Measurements from ENCODE around the gene PPA2. TPM values are rescaled to one million over a fixed set of nuclear protein-coding genes. Genes with fewer than 3 reads are reported as not detected.
A peak's percentile ranks its signal among the peaks of the same experiment; 100 is the strongest.

The PPA2 gene
- total RNA-seq, 6 donors from 2014 or later, result 40.9 to 106 (median 60.9) TPM

DNA sequence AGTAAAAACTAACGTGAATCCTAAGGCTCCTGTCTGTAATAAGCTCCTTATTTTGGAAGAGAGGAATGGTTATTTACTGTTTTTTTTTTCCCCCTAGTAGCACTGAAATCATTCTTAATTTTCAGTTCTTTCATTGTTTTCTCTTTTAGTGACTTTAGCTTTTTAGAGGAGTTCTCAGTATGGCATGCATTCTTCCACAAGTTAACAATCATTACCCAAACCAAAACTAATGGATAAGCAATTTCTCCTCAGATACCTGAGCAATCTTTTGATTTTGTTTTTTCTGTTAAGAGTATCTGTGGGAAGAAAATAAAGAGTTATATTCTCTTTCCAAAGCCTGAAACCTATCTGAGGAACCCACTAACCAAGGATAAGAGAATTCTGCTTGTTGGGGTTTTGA, 16.7 kb upstream of the PPA2 start:
- ATAC-seq (ENCODE audit: low FRiP score in 2 of 2), result no peak

DNA sequence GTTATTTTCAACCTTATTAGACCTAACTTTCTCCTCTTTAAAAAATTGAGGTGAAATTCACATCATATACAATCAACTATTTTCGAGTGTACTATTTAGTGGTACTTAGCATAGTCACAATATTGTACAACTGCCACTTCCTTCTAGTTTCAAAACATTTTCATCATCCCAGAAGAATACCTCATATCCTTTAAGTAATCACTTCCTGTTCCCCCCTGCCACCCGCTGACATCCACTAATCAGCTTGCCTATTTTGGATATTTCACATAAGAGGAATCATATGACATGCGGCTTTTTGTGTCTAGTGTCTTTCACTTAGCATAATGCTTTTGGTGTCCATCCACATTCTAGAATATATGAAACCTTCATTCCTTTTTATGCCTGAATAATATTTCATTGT, 10.0 kb upstream of the PPA2 start:
- no peaks in the 10 kb centered on the region for H3K27me3 ChIP-seq
- no peak for ATAC-seq (ENCODE audit: low FRiP score in 2 of 2)
- H3K9me3 ChIP-seq, result no peaks in the 10 kb centered on the region
- TF ChIP-seq POLR2AphosphoS5 (IDR thresholded peaks at IDR 0.05), result no peak
- TF ChIP-seq EP300 (IDR thresholded peaks at IDR 0.05), result no peak
- TF ChIP-seq POLR2A (IDR thresholded peaks at IDR 0.05), result no peak
- TF ChIP-seq, protein P1, sequence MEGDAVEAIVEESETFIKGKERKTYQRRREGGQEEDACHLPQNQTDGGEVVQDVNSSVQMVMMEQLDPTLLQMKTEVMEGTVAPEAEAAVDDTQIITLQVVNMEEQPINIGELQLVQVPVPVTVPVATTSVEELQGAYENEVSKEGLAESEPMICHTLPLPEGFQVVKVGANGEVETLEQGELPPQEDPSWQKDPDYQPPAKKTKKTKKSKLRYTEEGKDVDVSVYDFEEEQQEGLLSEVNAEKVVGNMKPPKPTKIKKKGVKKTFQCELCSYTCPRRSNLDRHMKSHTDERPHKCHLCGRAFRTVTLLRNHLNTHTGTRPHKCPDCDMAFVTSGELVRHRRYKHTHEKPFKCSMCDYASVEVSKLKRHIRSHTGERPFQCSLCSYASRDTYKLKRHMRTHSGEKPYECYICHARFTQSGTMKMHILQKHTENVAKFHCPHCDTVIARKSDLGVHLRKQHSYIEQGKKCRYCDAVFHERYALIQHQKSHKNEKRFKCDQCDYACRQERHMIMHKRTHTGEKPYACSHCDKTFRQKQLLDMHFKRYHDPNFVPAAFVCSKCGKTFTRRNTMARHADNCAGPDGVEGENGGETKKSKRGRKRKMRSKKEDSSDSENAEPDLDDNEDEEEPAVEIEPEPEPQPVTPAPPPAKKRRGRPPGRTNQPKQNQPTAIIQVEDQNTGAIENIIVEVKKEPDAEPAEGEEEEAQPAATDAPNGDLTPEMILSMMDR (IDR thresholded peaks at IDR 0.05), result no peak
- H3K4me1 ChIP-seq, result no peaks in the 10 kb centered on the region
- DNase-seq, result no peak
- 62 to 71% methylated on average over 3 of the region's 3 CpGs for WGBS, 2 donors
- no peaks in the 10 kb centered on the region for H3K36me3 ChIP-seq
- H3K27ac ChIP-seq, result no peak overlapping the region
- H3K4me3 ChIP-seq, result no peak overlapping the region

More for the DNA sequence above, 16.7 kb upstream of the PPA2 start:
- WGBS, 2 donors, result 75 to 84% methylated on average over 1 of the region's 1 CpG
- H3K36me3 ChIP-seq, result no peaks in the 10 kb centered on the region
- no peaks in the 10 kb centered on the region for H3K27me3 ChIP-seq
- TF ChIP-seq POLR2AphosphoS5 (IDR thresholded peaks at IDR 0.05), result no peak
- TF ChIP-seq POLR2A (IDR thresholded peaks at IDR 0.05), result no peak
- TF ChIP-seq EP300 (IDR thresholded peaks at IDR 0.05), result no peak
- TF ChIP-seq, protein P1 (IDR thresholded peaks at IDR 0.05), result no peak
- no peak overlapping the region for H3K27ac ChIP-seq
- H3K9me3 ChIP-seq, result no peaks in the 10 kb centered on the region
- H3K4me3 ChIP-seq, result no peak overlapping the region
- DNase-seq, result no peak
- no peaks in the 10 kb centered on the region for H3K4me1 ChIP-seq

DNA sequence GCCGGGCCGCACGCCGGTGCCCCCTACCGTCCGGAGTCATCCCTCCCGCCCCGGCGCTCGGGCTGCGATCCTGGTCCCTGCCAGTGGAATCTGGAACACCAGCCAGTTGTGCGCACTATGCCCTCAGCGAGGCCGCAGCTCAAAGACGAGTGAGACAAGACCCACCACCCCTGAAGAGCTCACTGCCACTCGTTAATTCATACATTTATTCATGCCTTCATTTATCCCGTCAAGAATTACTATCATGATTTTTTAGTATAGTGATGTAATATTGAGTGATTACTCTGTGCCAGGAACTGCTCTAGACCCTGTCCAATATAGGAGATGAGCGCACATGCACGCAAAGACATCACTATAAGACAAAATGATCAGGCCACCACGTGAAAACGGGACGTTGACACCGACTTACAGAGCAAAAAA, 247 bp upstream of the PPA2 start:
- H3K4me1 ChIP-seq, result peaks cover 24 to 28% (median 25%) of the 10 kb centered on the region in 4 donors
- 12 to 19% methylated on average over 12 to 23 of the region's 23 CpGs for WGBS, 2 donors
- no peaks in the 10 kb centered on the region for H3K36me3 ChIP-seq
- no peaks in the 10 kb centered on the region for H3K9me3 ChIP-seq
- H3K27ac ChIP-seq, result peak overlapping the region; percentile 97 to 100 (median 98)
- peak in 1 of 4 donors; percentile 25 for TF ChIP-seq EP300 (IDR thresholded peaks at IDR 0.05)
- no peak for TF ChIP-seq POLR2AphosphoS5 (IDR thresholded peaks at IDR 0.05)
- TF ChIP-seq, protein P1 (IDR thresholded peaks at IDR 0.05), result peak; percentile 85 to 96 (median 94)
- H3K4me3 ChIP-seq, result peak overlapping the region in 3 of 4 donors; percentile 84 to 88 (median 86)
- no peaks in the 10 kb centered on the region for H3K27me3 ChIP-seq
- DNase-seq (peak; percentile 93 to 97), ATAC-seq (ENCODE audit: low FRiP score in 2 of 2) (peak in 1 of 2 donors; percentile 0)

DNA sequence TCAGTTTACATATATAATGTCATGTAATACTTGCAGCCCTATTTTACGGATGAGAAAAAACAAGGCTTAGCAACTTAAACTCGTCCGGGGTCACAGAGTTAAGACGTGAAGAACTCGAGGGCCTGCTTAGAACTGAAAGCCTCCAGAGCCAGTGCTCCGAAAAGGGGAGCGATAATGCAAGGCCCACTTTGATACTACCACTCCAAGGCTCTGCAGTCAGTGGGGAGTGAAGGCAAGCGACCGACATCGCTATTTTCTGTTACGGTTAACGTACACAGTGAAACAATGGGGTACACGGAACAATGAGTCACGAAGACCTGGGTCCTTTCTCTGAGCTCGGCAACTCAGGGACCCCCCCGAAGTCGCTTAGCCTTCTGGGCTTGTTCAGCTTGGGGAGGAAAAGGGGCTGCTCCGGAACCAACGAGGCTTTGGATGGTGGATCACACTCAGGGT, 965 bp downstream of the PPA2 start:
- H3K4me1 ChIP-seq, result peaks cover 24 to 31% (median 26%) of the 10 kb centered on the region in 4 donors
- TF ChIP-seq EP300 (IDR thresholded peaks at IDR 0.05) (no peak), POLR2A (IDR thresholded peaks at IDR 0.05) (no peak), POLR2AphosphoS5 (IDR thresholded peaks at IDR 0.05) (no peak)
- TF ChIP-seq, protein P1 (IDR thresholded peaks at IDR 0.05), result no peak
- 3 to 4% methylated on average over 19 of the region's 19 CpGs for WGBS, 2 donors
- peak overlapping the region; percentile 66 to 88 (median 85) for H3K4me3 ChIP-seq
- DNase-seq, result no peak
- H3K36me3 ChIP-seq, result no peaks in the 10 kb centered on the region
- H3K27me3 ChIP-seq, result no peaks in the 10 kb centered on the region
- peak overlapping the region; percentile 97 to 100 (median 98) for H3K27ac ChIP-seq
- no peak for ATAC-seq (ENCODE audit: low FRiP score in 2 of 2)
- no peaks in the 10 kb centered on the region for H3K9me3 ChIP-seq

Measured in upper lobe of left lung (tissue), 6 donors.